ENCODE data around the gene GARIN5A.

DNA sequence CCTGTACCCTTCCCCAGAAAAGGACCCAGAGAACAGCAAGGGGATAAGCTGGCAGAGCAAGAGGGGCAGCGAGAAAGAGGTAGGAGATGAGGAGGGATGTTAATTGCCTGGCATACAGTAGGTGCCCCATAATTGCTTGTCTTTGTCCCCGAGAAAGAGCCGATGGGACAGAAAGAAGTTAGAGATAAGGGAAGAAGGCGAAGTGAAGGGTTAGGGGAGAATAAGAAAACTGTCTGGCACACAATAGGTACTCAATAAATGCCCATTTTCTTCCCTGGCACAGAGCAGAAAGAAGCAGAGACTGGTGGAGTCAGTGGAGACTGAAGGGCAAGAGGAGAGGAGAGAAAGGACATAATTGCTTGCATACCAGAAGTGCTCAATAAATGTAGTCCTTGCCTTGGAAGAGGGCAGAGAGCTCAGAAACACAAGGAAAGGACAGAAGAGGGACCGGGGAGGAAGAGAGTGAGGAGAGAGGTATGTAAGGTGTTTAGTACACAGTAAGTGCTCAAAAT is 18.4 kb upstream of the GARIN5A start:
- TF ChIP-seq, protein P1, sequence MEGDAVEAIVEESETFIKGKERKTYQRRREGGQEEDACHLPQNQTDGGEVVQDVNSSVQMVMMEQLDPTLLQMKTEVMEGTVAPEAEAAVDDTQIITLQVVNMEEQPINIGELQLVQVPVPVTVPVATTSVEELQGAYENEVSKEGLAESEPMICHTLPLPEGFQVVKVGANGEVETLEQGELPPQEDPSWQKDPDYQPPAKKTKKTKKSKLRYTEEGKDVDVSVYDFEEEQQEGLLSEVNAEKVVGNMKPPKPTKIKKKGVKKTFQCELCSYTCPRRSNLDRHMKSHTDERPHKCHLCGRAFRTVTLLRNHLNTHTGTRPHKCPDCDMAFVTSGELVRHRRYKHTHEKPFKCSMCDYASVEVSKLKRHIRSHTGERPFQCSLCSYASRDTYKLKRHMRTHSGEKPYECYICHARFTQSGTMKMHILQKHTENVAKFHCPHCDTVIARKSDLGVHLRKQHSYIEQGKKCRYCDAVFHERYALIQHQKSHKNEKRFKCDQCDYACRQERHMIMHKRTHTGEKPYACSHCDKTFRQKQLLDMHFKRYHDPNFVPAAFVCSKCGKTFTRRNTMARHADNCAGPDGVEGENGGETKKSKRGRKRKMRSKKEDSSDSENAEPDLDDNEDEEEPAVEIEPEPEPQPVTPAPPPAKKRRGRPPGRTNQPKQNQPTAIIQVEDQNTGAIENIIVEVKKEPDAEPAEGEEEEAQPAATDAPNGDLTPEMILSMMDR (IDR thresholded peaks at IDR 0.05), result no peak
- TF ChIP-seq ZFX (IDR thresholded peaks at IDR 0.05; ENCODE audit: borderline replicate concordance), result no peak
